Lung (tissue), 12 donors: ENCODE results near the gene SHB. TPM values are rescaled to one million over a fixed set of nuclear protein-coding genes. Genes with fewer than 3 reads are reported as not detected.
A peak's percentile ranks its signal among the peaks of the same experiment; 100 is the strongest.

Source experiments
- ATAC-seq: fragments of 200-7000 bp; cut with Tn5 transposase; one replicate; pipeline ENCODE4 v1.9.1; 2020; ENCODE audit warnings: moderate number of reproducible peaks; ENCODE audit not compliant: insufficient read depth, low FRiP score
- DNase-seq, 3 donors: peaks; one replicate each; pipeline ENCODE4 v3.0.0-alpha.2; 2013 to 2017
- H3K27ac ChIP-seq, 2 donors: one replicate each; pipeline ENCODE4 v1.5.1; 2013; ENCODE audit warnings: mild to moderate bottlenecking in 2 of 2, moderate library complexity in 2 of 2, control low read depth in 1 of 2, inconsistent platforms in 1 of 2, low read depth in 1 of 2, low read length in 1 of 2
- H3K27me3 ChIP-seq, 3 donors: one replicate each; pipeline ENCODE4 v1.5.1; 2013; ENCODE audit warnings: low read length in 2 of 3; ENCODE audit not compliant: control insufficient read depth in 3 of 3, insufficient read depth in 3 of 3
- H3K36me3 ChIP-seq, 4 donors: one replicate each; pipeline ENCODE4 v1.5.1; 2013; ENCODE audit warnings: low read length in 4 of 4, mild to moderate bottlenecking in 1 of 4, moderate library complexity in 1 of 4; ENCODE audit not compliant: control insufficient read depth in 4 of 4, insufficient read depth in 4 of 4
- H3K4me1 ChIP-seq, 5 donors: one replicate each; pipeline ENCODE4 v1.5.1; 2013; ENCODE audit warnings: low read length in 5 of 5, mild to moderate bottlenecking in 2 of 5, moderate library complexity in 1 of 5; ENCODE audit not compliant: control insufficient read depth in 5 of 5, insufficient read depth in 5 of 5
- H3K4me3 ChIP-seq: one replicate; pipeline ENCODE4 v1.5.1; 2013; ENCODE audit warnings: mild to moderate bottlenecking, control low read depth, moderate library complexity
- H3K9ac ChIP-seq, 2 donors: one replicate each; pipeline ENCODE4 v1.5.1; 2013; ENCODE audit warnings: low read length in 2 of 2, control low read depth in 1 of 2; ENCODE audit not compliant: insufficient read depth in 1 of 2
- H3K9me3 ChIP-seq, 4 donors: one replicate each; pipeline ENCODE4 v1.5.1; 2013; ENCODE audit warnings: low read length in 3 of 4, mild to moderate bottlenecking in 1 of 4, moderate library complexity in 1 of 4; ENCODE audit not compliant: control insufficient read depth in 4 of 4, insufficient read depth in 3 of 4
- CTCF ChIP-seq: IDR thresholded peaks from 2 replicates; pipeline ENCODE4 v1.5.1; 2012; ENCODE audit warnings: mild to moderate bottlenecking; ENCODE audit errors: control extremely low read depth, extremely low read depth
- WGBS, 2 donors: extraction: QIAGEN DNeasy Blood & Tissue Kit; methylation state at CpG; one replicate each; pipeline ENCODE4 v1.1.7; 2013; 5-methylcytosine and 5-hydroxymethylcytosine counted together
- polyA plus RNA-seq, 2 donors: library from polyadenylated mRNA; stranded (reverse); fragments of 200-250 nt; gene quantifications; one replicate each; pipeline ENCODE4 v1.2.1, GENCODE V29; 2013
- total RNA-seq, 2 donors: library from RNA; depleted of rRNA in 1 of 2; stranded (reverse); fragments of >200 nt in 1 of 2; gene quantifications; one replicate each; pipeline ENCODE4 v1.2.1, GENCODE V29; 2014 to 2021
- donor health status: control.
- donor health status: control.
- donor health status: Bipolar disorder and iron deficiency.
- donor health status: healthy.
- donor health status: DM: yes; HTN: yes; CAD: no.

The SHB gene
- total and polyA plus RNA-seq, 4 donors = 10.8 to 32.3 (median 14.4) TPM

GRCh38 chr9:38065369-38066075 is 3.5 kb downstream of the SHB start:
- no peak overlapping the region for H3K9ac ChIP-seq
- H3K36me3 ChIP-seq = no peaks in the 10 kb centered on the region
- DNase-seq (no peak), ATAC-seq (no peak)
- H3K9me3 ChIP-seq = no peaks in the 10 kb centered on the region
- no peak overlapping the region for H3K4me3 ChIP-seq
- H3K27me3 ChIP-seq = no peaks in the 10 kb centered on the region
- H3K4me1 ChIP-seq = peaks cover 7 to 46% (median 19%) of the 10 kb centered on the region in 5 donors
- TF ChIP-seq CTCF = no peak
- 69 to 83% methylated on average over 9 of the region's 9 CpGs for WGBS, 2 donors
- H3K27ac ChIP-seq = peak overlapping the region in 1 of 2 donors; percentile 48

- Histone ChIP-seq H3K4me1 (peaks cover 7 to 43% (median 19%) of the 10 kb centered on the region in 5 donors), H3K9me3 (no peaks in the 10 kb centered on the region), H3K36me3 (no peaks in the 10 kb centered on the region), H3K27me3 (no peaks in the 10 kb centered on the region), H3K4me3 (no peak overlapping the region), H3K9ac (no peak overlapping the region), H3K27ac (no peak overlapping the region)
- no peak for TF ChIP-seq CTCF
- no peak for DNase-seq
- ATAC-seq = no peak
- WGBS, 2 donors = 82 to 92% methylated on average over 4 of the region's 4 CpGs
These were observed 4.1 kb downstream of the SHB start for GRCh38 chr9:38064842-38065368.

- Histone ChIP-seq H3K4me1 (peaks cover 7 to 40% (median 27%) of the 10 kb centered on the region in 5 donors), H3K4me3 (no peak overlapping the region), H3K27ac (peak overlapping the region in 1 of 2 donors; percentile 37), H3K36me3 (peaks cover 0 to 2% (median 0%) of the 10 kb centered on the region in 4 donors), H3K9me3 (no peaks in the 10 kb centered on the region), H3K27me3 (no peaks in the 10 kb centered on the region), H3K9ac (no peak overlapping the region)
- DNase-seq (peak in 1 of 3 donors; percentile 43), ATAC-seq (no peak)
- 46 to 68% methylated on average over 2 of the region's 2 CpGs for WGBS, 2 donors
- TF ChIP-seq CTCF = no peak
These were observed 5.7 kb downstream of the SHB start for GRCh38 chr9:38063363-38063707.
